Activated T-helper 1 cell treated with Interleukin-2 at 50 U/mL for 16 hours (primary cell): ENCODE measurements around the gene VAPA.

ENCODE experiments used
- DNase-seq: peaks from one replicate; pipeline ENCODE4 v3.0.0-alpha.2; 2020; ENCODE audit warnings: low read depth

VAPA gene

DNA sequence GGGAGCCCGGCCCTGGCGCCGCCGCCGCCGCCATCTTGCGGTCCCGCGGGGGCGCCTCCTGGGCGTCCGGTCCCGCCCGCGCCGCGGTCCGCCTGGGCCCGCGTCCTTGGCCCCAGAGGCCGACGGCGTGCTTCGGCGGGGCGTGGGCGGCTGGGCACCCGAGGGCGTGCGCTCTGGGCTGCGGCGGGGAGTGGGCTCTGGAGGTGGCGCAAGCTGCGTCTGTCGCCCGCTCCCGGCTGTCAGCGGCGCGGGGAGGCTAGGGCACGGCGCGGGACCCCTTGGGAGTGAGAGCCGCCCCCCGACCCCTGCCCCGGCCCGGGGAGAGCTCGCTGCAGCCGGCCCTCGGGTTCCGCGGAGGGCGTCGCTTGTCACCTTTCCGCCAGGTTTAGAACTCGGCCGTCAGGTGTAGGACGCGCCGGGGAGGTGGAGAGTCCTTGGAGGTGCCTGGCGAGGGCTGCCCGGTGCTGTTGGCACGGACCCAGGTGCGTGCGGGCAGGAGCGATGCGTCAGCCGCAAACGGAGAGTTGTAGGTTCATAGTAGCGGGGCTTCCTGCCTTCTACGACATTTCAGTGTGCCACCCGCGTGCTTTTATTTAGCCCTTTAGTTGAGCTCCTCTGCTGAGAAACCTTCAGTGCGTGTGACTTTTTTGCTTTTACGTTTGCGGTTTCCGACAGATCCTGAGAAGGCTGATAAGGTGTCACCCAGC is 921 bp downstream of the VAPA start:
- DNase-seq = peak; percentile 71

DNA sequence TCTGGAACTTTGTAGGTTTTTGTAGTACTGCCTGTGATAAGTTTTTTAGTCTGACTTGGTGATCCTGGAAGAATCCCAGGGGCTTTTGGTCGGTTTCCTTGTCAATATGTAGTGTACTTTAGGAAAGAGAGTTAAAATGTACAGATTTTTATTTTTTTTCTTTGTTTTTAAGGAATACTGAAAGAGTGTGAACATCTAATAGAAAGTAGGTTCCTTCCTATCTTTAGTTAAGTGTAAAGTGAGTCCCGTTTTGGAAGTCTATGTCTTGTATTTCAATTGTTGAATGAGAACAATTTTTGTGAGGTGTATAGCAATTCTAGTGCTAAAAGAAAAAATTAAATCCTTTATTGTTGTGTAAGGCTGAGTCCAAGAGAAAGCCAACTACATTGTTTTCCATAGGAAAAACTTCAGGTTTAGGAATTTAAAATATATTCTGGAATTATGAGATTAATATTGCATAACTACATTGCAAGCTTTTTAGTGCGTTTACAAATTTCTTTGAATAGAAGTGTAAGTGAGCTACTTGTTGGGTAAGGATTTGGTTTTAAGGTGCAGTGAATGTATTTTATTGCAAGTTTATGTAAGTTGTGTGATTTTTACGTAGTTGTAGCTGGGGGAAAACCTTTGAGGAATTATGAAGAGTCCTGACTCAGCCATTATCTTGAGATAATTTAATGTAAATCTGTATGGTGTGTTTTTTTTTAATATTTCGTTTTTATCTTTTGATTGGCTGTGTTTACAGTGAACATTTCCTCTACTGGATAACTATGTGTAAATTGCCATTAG is 1.7 kb downstream of the VAPA start:
- DNase-seq = no peak

DNA sequence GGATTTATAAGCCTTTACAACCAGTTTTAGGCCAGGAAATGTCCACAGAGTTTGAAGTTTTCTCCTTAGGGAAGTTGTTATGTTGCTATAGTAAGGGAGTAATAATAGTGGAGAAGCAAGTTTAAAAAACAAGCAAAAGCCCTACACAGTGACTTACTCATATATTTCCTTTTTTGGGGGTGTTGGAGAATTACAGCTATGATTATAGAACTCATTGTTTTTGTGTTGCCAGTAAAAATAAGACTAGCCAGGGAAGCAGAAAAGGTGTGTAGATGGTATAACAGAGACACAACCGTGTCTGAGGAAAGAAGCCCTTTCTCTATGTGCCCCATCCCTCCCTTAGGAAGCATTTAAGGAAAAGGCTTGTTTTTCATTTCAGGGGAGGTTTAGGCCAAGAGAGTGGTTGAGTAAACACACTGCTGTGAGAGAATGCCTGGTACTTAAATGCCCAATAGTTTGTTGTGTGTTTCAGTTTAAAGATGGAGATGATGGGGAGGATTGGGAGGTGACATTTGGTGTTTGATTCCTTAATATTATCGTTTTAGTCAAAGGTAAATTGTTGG is 2.3 kb downstream of the VAPA start:
- no peak for DNase-seq

DNA sequence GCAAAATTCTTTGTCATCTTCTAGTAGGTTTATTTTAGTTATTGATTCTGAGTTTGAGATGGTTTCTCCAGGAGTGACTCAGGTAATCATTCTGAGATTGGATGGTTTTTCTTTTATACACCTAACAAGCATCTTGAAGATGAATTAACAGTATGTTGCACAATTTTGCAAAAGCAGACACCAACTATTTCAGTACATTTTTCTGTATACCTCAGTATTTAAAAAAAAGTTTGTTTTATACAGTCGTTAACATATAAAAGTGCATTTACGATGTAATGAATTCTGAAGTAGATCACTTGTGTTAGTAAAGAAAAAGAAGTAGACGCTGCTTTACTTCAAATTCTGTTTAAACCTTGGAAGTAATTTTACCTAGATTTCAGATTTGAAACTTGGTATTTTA is 3.0 kb downstream of the VAPA start:
- no peak for DNase-seq

DNA sequence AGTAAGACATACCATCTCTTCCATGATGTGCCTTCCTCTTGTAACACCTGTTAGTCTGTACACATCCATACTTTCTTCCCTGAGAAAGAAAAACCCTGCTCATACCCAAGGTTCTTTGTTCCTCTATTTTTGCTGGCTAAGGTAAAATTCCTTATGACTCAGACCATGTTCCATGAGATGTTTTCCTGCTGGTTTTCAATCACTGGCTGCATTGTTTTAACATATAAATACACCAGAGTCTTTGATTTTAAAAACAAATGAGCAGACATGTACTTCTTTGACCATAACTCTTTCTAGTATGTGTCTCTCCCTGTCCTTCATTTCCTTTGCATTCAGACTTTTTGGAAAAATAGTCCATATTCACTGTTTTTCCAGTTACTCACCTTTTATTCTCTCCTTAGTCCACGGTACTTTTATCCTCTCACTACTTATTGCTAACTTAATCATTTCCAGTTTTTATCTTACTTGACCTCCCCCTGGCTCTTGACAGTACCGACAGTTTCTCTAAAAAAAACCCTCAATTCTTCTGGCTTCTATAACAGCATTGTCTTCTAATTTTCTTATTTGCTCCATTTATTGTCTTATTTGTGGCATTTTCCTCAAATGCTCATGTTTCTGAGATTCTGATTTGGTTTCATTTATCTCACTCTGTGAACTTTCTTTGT is 4.3 kb downstream of the VAPA start:
- DNase-seq = no peak

DNA sequence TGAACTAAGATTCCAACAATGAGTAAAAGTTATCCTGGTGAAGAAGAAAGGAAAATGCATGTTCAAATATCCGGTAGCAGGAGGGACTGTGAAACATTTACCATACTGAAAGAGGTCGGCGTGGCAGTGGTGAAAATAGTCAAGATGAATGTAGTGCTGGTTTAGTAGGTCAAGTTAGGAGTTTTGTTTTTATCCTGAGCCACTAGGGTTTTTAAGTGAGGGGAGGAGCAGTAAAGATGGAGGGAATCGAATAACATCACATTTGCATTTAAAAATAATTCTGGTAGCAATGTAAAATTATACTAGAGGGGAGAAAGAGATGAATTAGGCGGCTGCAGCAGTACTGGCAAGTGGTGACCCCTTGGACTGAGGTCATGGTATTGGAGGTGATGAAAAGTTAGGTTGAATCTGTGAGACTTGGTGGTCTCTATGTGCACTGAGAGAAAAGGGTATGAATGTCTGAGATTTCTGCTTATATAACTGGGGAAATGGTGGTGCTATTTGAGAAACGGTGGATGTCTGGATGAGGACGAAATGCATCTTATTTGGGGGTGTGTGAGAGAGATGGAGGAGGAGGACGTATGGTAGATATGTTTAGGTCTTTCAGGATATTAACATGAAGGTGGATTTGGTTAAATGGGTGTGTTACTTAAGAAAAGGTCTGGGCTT is 5.9 kb downstream of the VAPA start:
- DNase-seq = no peak

DNA sequence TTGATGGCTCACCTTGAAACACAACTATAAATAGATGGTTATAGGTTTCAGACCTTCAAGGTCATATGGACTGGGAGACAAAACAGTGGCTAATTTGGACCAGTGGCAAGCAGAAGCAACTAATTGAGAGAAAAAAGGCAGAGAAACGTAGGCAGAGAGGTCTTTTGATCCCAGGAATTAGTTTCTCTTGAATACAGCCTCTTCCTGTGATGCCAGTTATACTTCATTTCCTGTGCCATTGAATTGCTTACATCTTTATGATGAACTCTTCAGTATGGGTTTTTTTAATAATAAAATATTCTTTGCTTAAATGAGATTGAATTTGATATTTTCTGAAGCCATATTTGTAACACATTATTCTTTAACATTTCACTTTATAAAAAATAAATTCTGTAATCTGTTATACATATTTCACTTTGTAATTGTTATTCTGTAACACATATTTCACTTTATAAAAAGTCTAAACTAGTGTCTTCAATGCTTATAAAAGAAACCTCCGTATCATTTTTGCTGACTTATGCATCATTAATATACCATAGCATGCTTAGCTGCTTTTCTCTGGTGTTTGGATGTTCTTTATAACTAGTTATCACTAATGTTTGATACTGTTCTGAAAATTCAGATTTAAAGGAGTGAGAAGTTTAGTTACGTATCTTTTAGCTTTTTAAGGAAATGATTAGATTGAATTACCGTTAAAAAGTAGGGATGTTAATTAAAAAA is 8.9 kb downstream of the VAPA start:
- DNase-seq = no peak

DNA sequence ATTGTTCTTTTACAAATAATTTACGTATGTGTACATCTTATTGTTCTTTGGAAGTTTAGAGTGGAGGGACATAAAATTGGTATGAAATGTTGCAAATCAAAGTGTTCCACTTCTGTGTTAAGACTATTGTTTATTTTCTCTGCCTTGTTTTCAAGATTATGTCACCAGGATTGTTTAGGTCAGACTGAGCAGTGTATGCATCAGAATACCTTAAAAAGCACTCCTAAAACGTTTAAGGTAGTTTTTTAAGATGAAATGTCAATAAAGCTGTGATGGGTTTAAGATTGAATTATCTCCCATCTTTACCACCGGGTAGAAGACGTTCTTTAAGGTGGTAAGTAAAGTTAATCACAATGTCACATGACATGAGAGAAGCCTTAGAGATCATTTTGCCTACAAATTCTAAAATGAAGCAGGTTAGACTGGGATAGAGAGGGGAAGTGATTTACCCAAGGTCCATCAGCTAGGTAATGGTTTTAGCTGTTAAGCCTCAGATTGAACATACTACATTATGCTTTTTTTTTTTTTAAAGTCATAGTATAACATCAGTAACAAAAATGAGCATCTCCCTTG is 10.6 kb downstream of the VAPA start:
- no peak for DNase-seq

DNA sequence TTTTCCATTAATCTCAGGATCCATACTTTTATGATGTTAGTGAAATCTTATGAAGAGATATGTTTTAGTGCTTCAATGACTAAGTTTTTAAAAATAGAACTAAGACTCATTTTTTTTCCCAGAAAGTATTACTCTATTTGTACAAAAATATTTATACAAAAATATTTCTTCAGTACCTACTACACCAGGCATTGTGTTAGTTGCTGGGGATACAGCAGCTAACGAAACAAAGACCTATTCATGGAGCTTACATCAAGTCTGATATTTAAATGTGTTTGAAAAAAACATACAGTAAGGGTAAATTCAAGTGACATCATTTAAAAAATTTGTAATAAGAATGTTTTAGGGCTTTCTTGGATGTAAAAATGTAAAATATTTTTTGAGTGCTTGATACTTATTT is 11.6 kb downstream of the VAPA start:
- DNase-seq = no peak

DNA sequence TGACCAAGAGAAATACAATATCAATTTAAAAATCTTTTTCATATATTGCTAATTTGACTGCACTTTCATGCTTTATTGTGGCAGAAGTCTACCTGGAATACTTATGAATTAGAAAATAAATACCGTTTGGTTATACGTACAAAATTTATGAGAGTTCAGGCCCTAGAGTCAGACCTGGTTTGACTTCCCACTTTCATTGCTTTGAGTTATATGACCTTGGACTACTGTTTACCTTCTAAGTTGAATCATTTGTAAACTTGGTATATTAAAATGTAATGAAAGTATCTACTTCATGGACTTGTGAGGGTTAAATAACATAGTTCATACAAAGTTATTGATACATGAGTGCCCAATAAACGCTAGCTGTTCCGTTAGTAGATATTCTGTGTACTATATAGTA is 12.0 kb downstream of the VAPA start:
- DNase-seq = no peak

DNA sequence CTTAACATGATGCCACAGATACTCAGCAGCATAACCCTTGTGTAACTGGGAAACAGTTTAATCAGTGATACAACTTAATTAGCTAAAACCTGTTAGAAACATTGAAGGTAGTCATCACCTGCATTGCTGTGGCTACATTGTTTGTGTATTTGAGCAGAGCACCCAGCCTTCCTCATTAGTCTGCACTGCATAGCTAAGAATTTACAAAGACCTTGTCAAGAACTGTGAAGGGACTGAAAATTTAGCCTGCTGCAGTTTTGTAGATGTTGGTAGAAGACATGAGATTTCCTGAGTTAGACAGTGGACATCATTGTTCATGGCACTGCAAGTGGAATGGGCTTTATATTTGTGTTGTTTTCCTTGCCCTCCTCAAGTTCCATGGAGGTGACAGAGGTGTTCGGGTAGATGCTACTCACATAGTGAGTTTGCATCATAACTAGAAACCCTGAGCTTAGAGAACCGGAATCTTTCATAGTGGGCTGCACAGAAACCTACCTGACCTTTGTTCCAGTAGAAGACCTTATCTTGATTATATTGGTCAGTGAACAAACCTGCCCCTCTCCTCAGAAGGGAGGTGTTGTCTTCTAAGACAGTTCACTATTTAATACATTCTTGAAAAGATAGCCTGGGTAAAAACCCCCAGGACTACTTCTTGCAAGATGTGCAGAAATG is 12.5 kb downstream of the VAPA start:
- no peak for DNase-seq

DNA sequence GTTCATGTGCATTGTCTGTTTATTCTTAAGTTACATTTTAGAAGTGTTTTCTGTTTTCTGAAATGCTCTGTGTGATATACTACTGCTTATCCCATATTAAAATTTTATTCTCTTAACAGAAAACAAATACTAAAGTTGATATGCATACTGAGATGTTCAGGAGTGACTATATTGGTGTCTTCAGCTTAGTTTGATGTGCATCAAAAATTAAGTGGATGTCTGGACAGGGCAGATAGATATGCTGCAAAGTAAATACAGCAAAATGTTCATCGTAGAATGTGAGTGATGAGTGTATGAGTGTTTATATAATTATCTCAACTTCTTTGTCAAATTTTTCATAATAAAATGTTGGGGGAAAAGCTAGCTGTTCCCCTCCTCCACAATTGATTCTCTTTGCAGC is 13.2 kb downstream of the VAPA start:
- DNase-seq = no peak

DNA sequence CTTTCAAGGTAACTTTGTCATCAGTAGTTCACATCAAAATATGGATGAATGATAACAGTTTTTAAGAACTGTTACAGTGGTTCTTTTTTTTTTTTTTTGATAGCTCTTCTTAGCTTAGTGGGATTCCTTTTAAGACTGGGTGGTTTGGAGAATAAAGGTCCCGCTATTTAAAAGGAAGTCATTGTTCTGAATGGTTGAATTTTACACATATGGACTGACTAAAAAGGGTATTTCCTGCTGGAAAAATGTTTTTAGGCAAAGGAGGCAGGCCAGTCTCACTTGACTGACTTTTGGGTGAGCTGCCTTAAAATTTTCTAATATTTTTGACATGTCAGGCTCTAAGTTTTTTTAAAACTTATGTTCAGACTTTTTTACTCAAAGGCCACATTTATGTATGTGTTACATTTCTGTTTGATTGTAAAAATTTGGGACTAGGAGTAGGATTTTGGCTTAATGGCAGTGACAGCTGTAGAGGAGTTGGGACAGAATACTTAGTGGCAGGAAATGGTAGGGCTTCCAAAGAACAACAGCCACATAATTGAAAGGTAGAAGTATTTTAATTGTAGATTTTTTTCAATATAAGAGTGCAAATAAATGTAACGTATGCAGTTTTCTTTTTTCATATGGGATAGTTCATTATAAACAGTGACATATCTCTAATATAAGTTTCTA is 13.7 kb downstream of the VAPA start:
- DNase-seq = no peak

DNA sequence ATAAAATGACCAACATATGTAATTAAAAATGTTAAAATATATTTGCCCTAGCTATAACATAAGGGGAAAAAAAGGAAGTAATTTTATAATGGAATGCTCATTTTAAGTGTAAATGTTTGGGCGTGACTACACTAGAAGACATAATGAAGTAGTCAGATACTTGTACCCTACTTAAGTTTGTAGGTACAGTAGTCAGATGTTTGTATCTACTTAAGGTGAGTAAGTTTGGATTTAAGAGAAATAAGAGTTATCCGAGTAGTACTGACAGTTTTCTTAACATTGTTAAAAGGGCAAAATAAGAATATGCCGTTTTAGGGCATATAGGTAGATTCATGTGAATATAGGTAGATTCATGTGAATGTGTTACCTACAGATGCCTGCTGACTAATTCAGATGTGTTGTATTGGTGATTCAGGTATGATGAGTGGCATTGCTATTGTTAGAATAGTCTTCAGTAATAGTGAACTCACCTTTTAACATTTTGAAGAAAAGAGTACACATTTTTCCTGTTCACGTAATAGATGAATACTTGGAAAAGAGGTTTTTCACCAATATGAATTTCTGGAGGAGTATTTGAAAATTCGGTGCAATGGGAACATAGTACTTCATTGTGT is 14.9 kb downstream of the VAPA start:
- no peak for DNase-seq

DNA sequence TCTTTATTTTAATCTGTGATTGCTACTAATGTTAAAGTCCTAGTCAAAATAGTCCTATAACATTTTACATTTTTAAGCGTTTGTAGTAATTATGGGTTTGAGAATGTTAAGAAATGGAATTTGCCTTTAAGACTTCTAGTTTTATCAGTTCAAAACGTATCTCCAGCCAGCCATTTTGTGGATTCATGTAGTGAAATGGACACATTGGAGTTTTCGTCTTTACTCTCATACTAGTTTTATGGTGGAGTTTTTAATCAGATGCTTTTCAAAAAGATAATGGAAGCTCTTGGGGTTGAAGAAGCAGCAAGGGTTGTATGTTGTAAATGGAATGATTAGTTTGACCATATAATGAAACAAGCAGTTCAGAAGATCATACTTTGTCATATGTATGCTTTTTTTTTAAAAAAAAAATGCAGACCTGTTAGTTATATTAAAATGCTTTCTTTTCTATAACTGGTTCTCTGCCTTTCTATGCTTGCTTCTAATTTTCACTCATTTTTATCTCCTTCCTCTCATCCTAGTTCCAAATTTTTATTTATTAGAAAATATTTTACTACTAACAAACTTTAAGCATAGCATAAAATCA is 16.6 kb downstream of the VAPA start:
- no peak for DNase-seq

DNA sequence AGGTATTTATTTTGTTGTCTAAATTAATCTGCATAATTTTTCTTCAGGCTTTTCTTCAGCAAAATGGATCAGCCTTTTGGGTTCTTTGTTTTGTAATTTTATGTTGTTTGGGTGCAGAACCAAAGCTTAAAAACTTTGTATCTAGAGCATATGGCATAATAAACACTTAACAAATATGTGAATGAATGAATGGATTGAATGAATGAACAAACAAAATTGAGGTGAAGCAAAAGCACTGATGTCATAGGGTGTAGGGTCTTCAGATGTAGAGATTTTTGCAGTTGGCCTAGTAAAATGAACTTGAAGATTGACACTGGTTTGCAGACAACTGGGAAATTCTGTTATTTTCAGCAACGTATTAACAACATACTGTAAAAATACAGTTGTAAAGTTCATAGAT is 17.3 kb downstream of the VAPA start:
- DNase-seq = no peak

DNA sequence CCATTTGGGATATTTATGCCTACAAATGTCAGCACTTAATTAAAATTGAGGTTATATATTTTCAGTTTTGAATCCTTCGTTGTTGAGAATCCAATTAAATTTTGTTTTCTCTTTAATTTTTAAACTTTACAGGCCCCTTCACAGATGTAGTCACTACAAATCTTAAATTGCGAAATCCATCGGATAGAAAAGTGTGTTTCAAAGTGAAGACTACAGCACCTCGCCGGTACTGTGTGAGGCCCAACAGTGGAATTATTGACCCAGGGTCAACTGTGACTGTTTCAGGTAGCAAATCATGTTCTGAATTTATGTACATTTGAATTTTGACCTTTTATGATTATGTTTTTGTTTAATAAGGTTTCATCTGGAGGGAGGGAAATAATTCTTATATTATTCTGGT is 17.9 kb downstream of the VAPA start:
- DNase-seq = no peak

DNA sequence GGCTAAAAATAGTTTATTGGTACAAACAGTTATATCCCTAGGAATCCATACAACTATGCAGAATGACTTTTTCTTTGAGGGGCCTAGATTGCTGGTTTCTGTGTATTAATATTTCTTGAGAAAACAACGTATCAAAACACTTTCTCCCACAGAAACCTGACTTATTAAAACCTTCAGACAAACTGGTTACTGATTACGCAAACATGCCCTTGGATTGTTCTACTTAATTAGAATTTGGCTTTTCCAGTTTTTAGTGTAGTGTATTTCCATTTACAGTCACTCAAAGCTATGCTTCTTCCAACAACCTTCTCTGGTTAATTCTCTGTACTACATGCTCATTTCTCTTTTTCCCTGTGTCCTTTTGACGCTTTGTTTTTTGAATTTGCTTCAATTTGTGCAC is 20.0 kb downstream of the VAPA start:
- DNase-seq = no peak

DNA sequence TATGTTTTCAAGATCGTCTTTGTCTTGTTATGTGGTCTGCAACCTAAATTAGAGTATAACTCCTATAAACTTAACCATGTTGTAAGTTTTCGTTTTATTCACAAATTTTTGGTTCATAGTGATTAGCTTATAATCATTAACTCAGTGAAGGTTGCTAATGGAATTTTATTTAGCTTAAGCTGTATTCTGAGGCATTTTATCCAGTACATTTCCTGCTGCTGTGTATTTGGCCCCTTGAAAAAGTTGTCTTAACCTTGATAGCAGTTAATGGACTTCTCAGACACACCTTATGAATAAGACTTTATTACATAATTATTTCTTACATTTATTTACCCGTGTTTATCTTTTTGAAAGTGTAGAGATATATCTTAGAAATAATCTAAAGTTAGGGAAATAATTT is 20.5 kb downstream of the VAPA start:
- DNase-seq = no peak
